ENCODE data around the gene DDX20. TPM values are rescaled to one million over a fixed set of nuclear protein-coding genes. Genes with fewer than 3 reads are reported as not detected.

The DDX20 gene
- total and polyA plus RNA-seq, 2 of the 8 experiments (the other 6 are each of a cell fraction or from before 2014, with no cell fraction given): 7.5 to 24.7 TPM

GRCh38 chr1:111736548-111737215, 19.0 kb upstream of the DDX20 start:
- no peak overlapping the region for H3K4ac ChIP-seq (replicated peaks; ENCODE audit: insufficient read length, low read depth, low read length)
- H4K5ac ChIP-seq (ENCODE audit: insufficient read length, low read depth, low read length): no peak overlapping the region
- H3K4me2 ChIP-seq (ENCODE audit: insufficient read depth in 1 of 2, low read depth in 2 of 2, low read length in 2 of 2): peak overlapping the region; percentile 89 to 97
- H3K4me1 ChIP-seq (replicated peaks in 1 of 4; ENCODE audit: control insufficient read depth in 3 of 4, insufficient read depth in 4 of 4, low read length in 3 of 4): peaks cover 19 to 27% (median 23%) of the 10 kb centered on the region in 4 experiments
- H2BK12ac ChIP-seq (ENCODE audit: low read depth, low read length): peak overlapping the region; percentile 20; the same call in 1 of the 2 replicates
- peaks cover 0 to 6% (median 4%) of the 10 kb centered on the region in 4 experiments; a peak in 3 of 7 replicates for H3K27me3 ChIP-seq (replicated peaks in 1 of 4; ENCODE audit: control insufficient read depth in 3 of 4, extremely low read depth in 1 of 4, insufficient read depth in 3 of 4, low read length in 3 of 4)
- no peak overlapping the region for H4K8ac ChIP-seq (ENCODE audit: extremely low read depth, insufficient read depth, low read length)
- no peak overlapping the region for H2AFZ ChIP-seq (ENCODE audit: low read length)
- H2BK15ac ChIP-seq (ENCODE audit: low read length): no peak overlapping the region
- H4K20me1 ChIP-seq (replicated peaks in 1 of 2; ENCODE audit: control insufficient read depth in 1 of 2, insufficient read depth in 2 of 2, low read length in 2 of 2): peaks cover 0 to 10% of the 10 kb centered on the region in 2 experiments
- 73% methylated on average over 4 of the region's 4 CpGs; no CpG with 5 or more reads in 1 of the 2 experiments for WGBS, 2 experiments (ENCODE audit: extremely low coverage in 1 of 2, insufficient coverage in 1 of 2, insufficient read length in 1 of 2, insufficient replicate concordance in 2 of 2, low coverage in 1 of 2, low lambda C conversion rate in 2 of 2, missing lambda C conversion rate in 1 of 2)
- no peak overlapping the region for H2BK120ac ChIP-seq (replicated peaks; ENCODE audit: low read depth, low read length)
- H2BK20ac ChIP-seq (ENCODE audit: low read length): no peak overlapping the region
- peak overlapping the region; percentile 9 for H4K91ac ChIP-seq (replicated peaks; ENCODE audit: insufficient read length, low read length)
- CTCF ChIA-PET (ENCODE audit: partially characterized antibody): interaction anchor here (0.5 to 42.0 kb wide), 5 partner anchors 7 to 229 kb away, joined by 3 to 1070 read pairs (median 11); partner anchors contain the start of genes DDX20 and INKA2
- H2BK5ac ChIP-seq (ENCODE audit: low read depth, low read length): no peak overlapping the region
- no peak overlapping the region for H3K56ac ChIP-seq (replicated peaks; ENCODE audit: insufficient read length, low read depth, low read length)
- POLR2A ChIA-PET (ENCODE audit: partially characterized antibody): interaction anchor here (0.8 to 19.0 kb wide), 9 partner anchors 8 to 43 kb away, joined by 3 to 343 read pairs (median 5); partner anchors contain the start of gene DDX20
- FAIRE-seq (no peak), DNase-seq (ENCODE audit: low read depth in 1 of 2, low spot score in 2 of 2) (peak in 1 of 2 experiments; percentile 45)
- H2AK5ac ChIP-seq (ENCODE audit: low read depth, low read length): 0 out of 2 replicates have a peak overlapping the region, but pooled peaks have one; percentile 7
- peaks cover 16% of the 10 kb centered on the region; the same call in 1 of the 2 replicates for H3K23me2 ChIP-seq (ENCODE audit: low read depth, low read length)
- peak overlapping the region in 3 of 4 experiments; percentile 10 to 70 (median 62); a peak in 4 of 8 replicates for H3K4me3 ChIP-seq (ENCODE audit: extremely low read depth in 1 of 4, insufficient read depth in 2 of 4, low read depth in 3 of 4, low read length in 4 of 4)
- no peak overlapping the region for H3K9ac ChIP-seq (replicated peaks in 1 of 4; ENCODE audit: extremely low read depth in 1 of 4, low read depth in 3 of 4, low read length in 3 of 4)
- H3K18ac ChIP-seq (ENCODE audit: extremely low read depth, low read length): peak overlapping the region; percentile 41; the same call in 1 of the 2 replicates
- peaks cover 0 to 3% (median 0%) of the 10 kb centered on the region in 4 experiments; a peak in 3 of 8 replicates for H3K36me3 ChIP-seq (ENCODE audit: control insufficient read depth in 2 of 4, insufficient read depth in 4 of 4, low read length in 3 of 4)
- no peak overlapping the region for H3K14ac ChIP-seq (ENCODE audit: insufficient read length)
- H3K9me3 ChIP-seq (ENCODE audit: insufficient read depth in 2 of 2, low read depth in 1 of 2, low read length in 1 of 2): no peaks in the 10 kb centered on the region
- no peak overlapping the region; the same call in 1 of the 2 replicates for H3K27ac ChIP-seq (ENCODE audit: low read depth, low read length)
- peaks cover 6% of the 10 kb centered on the region; the same call in 1 of the 2 replicates for H3K79me1 ChIP-seq (ENCODE audit: low read depth, low read length)
- H3K23ac ChIP-seq (ENCODE audit: insufficient read length): no peak overlapping the region
- H3K79me2 ChIP-seq (ENCODE audit: control insufficient read depth in 1 of 2, insufficient read depth in 2 of 2, low read length in 2 of 2): peaks cover 0 to 44% of the 10 kb centered on the region in 2 experiments; a peak in 3 of 4 replicates
